Measurements from ENCODE around the gene DPP4.

The DPP4 gene

DNA sequence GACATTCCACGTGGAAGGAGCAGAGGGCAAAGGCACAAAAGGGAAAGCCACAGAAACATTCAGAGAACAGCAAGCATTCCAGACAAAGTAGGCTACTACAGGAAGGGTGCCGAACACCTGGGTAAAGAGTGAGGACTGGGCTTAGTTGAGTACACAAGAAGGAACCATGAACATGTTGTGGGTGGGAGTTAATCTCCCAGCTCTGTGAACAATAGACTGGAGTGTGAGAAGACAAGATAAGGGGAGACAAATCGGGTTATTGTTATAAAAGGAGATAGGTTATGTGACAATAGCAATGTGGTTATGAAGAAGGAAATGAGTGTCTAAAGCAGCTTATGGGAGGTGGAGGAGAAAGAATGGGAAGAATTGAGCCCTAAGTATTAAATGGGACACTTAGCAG, 70.0 kb downstream of the DPP4 start:
- H3K27ac ChIP-seq (ENCODE audit: extremely low read depth, low read depth, low read length): no peak overlapping the region
- no peak overlapping the region for H3K4me3 ChIP-seq (ENCODE audit: low read depth, low read length)
- no peaks in the 10 kb centered on the region for H3K9me3 ChIP-seq (ENCODE audit: control insufficient read depth, insufficient read depth, low read depth, low read length)
- ChIA-PET CTCF (interaction anchor here (0.5 to 2.0 kb wide), 4 partner anchors 12 to 118 kb away, joined by 3 to 6 read pairs (median 3); no protein-coding TSS in a partner anchor), POLR2A (no interaction called here)
- H3K4me1 ChIP-seq (ENCODE audit: control insufficient read depth, insufficient read depth, low read length): no peaks in the 10 kb centered on the region
- TF ChIP-seq, protein P1, sequence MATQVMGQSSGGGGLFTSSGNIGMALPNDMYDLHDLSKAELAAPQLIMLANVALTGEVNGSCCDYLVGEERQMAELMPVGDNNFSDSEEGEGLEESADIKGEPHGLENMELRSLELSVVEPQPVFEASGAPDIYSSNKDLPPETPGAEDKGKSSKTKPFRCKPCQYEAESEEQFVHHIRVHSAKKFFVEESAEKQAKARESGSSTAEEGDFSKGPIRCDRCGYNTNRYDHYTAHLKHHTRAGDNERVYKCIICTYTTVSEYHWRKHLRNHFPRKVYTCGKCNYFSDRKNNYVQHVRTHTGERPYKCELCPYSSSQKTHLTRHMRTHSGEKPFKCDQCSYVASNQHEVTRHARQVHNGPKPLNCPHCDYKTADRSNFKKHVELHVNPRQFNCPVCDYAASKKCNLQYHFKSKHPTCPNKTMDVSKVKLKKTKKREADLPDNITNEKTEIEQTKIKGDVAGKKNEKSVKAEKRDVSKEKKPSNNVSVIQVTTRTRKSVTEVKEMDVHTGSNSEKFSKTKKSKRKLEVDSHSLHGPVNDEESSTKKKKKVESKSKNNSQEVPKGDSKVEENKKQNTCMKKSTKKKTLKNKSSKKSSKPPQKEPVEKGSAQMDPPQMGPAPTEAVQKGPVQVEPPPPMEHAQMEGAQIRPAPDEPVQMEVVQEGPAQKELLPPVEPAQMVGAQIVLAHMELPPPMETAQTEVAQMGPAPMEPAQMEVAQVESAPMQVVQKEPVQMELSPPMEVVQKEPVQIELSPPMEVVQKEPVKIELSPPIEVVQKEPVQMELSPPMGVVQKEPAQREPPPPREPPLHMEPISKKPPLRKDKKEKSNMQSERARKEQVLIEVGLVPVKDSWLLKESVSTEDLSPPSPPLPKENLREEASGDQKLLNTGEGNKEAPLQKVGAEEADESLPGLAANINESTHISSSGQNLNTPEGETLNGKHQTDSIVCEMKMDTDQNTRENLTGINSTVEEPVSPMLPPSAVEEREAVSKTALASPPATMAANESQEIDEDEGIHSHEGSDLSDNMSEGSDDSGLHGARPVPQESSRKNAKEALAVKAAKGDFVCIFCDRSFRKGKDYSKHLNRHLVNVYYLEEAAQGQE (tag by site-specific recombination; IDR thresholded peaks at IDR 0.05): no peak
- TF ChIP-seq SETDB1 (IDR thresholded peaks at IDR 0.05; ENCODE audit: insufficient read length, low read length) (no peak), ZNF747 (tag by site-specific recombination; IDR thresholded peaks at IDR 0.05) (no peak), ZSCAN30 (tag by site-specific recombination; IDR thresholded peaks at IDR 0.05) (no peak), ZNF426 (tag by site-specific recombination; IDR thresholded peaks at IDR 0.05) (no peak), ZNF777 (tag by site-specific recombination; IDR thresholded peaks at IDR 0.05; ENCODE audit: borderline replicate concordance) (no peak), YY2 (tag by site-specific recombination; IDR thresholded peaks at IDR 0.05) (no peak), ZNF837 (tag by site-specific recombination; IDR thresholded peaks at IDR 0.05) (no peak), KLF1 (tag by site-specific recombination; IDR thresholded peaks at IDR 0.05) (no peak), ZNF624 (tag by site-specific recombination; IDR thresholded peaks at IDR 0.05) (no peak), ZNF549 (tag by site-specific recombination; IDR thresholded peaks at IDR 0.05) (no peak), ZNF560 (tag by site-specific recombination; IDR thresholded peaks at IDR 0.05; ENCODE audit: borderline replicate concordance) (no peak), ZNF341 (tag by site-specific recombination; IDR thresholded peaks at IDR 0.05; ENCODE audit: low read depth) (no peak), ZIC2 (tag by site-specific recombination; IDR thresholded peaks at IDR 0.05) (no peak), MZF1 (tag by site-specific recombination; IDR thresholded peaks at IDR 0.05; ENCODE audit: borderline replicate concordance) (no peak)
- TF ChIP-seq, protein P2, sequence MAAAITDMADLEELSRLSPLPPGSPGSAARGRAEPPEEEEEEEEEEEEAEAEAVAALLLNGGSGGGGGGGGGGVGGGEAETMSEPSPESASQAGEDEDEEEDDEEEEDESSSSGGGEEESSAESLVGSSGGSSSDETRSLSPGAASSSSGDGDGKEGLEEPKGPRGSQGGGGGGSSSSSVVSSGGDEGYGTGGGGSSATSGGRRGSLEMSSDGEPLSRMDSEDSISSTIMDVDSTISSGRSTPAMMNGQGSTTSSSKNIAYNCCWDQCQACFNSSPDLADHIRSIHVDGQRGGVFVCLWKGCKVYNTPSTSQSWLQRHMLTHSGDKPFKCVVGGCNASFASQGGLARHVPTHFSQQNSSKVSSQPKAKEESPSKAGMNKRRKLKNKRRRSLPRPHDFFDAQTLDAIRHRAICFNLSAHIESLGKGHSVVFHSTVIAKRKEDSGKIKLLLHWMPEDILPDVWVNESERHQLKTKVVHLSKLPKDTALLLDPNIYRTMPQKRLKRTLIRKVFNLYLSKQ (tag by site-specific recombination; IDR thresholded peaks at IDR 0.05; ENCODE audit: borderline replicate concordance): no peak
- TF ChIP-seq, protein P3, sequence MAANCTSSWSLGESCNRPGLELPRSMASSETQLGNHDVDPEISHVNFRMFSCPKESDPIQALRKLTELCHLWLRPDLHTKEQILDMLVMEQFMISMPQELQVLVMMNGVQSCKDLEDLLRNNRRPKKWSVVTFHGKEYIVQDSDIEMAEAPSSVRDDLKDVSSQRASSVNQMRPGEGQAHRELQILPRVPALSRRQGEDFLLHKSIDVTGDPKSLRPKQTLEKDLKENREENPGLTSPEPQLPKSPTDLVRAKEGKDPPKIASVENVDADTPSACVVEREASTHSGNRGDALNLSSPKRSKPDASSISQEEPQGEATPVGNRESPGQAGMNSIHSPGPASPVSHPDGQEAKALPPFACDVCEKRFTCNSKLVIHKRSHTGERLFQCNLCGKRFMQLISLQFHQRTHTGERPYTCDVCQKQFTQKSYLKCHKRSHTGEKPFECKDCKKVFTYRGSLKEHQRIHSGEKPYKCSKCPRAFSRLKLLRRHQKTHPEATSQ (tag by site-specific recombination; IDR thresholded peaks at IDR 0.05): no peak
- TF ChIP-seq, protein P4, sequence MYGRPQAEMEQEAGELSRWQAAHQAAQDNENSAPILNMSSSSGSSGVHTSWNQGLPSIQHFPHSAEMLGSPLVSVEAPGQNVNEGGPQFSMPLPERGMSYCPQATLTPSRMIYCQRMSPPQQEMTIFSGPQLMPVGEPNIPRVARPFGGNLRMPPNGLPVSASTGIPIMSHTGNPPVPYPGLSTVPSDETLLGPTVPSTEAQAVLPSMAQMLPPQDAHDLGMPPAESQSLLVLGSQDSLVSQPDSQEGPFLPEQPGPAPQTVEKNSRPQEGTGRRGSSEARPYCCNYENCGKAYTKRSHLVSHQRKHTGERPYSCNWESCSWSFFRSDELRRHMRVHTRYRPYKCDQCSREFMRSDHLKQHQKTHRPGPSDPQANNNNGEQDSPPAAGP (tag by site-specific recombination; IDR thresholded peaks at IDR 0.05): no peak
- no peaks in the 10 kb centered on the region for H3K36me3 ChIP-seq (ENCODE audit: control insufficient read depth in 2 of 2, insufficient read depth in 1 of 2, low read length in 2 of 2)

DNA sequence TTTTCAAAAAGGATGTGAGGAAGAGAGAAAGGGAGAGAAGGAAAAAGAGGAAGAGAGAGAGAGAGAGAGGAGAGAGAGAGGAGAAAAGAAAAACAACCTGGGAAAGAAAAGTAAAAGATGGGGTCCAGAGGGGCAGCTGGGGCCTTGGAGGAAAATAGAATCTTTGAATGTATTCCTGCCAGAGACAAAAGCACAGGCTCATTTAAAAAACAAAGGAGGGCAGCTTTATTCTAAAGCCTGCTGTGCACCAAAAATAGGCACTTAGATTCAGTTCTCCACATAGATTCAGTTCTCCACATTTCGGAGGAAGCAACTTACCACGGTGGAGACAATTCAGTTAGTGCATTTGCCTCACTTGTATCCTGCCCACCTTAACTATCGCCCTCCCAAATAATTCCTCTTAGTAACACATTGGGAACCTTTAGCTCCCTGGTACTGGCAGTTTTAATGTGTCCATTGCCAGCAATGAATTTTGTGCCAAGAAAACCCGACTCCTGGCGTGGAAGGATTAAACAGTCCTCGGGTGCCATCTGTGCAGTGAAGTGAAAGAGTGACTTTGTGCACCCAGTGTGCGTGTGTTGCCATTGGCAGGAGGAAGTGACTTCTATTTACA, 71.3 kb downstream of the DPP4 start:
- POLR2A ChIA-PET: no interaction called here
- no peak overlapping the region for H3K27ac ChIP-seq (ENCODE audit: extremely low read depth, low read depth, low read length)
- CTCF ChIA-PET: no interaction called here
- no peak for TF ChIP-seq GLI2 (tag by site-specific recombination; IDR thresholded peaks at IDR 0.05; ENCODE audit: borderline replicate concordance, low read depth)
- no peak for TF ChIP-seq ZNF248 (tag by site-specific recombination; IDR thresholded peaks at IDR 0.05)
- TF ChIP-seq KLF10 (tag by site-specific recombination; IDR thresholded peaks at IDR 0.05): no peak
- no peak for TF ChIP-seq ZNF175 (tag by site-specific recombination; IDR thresholded peaks at IDR 0.05)
- TF ChIP-seq ZNF768 (tag by site-specific recombination; IDR thresholded peaks at IDR 0.05): no peak
- TF ChIP-seq, protein P5, sequence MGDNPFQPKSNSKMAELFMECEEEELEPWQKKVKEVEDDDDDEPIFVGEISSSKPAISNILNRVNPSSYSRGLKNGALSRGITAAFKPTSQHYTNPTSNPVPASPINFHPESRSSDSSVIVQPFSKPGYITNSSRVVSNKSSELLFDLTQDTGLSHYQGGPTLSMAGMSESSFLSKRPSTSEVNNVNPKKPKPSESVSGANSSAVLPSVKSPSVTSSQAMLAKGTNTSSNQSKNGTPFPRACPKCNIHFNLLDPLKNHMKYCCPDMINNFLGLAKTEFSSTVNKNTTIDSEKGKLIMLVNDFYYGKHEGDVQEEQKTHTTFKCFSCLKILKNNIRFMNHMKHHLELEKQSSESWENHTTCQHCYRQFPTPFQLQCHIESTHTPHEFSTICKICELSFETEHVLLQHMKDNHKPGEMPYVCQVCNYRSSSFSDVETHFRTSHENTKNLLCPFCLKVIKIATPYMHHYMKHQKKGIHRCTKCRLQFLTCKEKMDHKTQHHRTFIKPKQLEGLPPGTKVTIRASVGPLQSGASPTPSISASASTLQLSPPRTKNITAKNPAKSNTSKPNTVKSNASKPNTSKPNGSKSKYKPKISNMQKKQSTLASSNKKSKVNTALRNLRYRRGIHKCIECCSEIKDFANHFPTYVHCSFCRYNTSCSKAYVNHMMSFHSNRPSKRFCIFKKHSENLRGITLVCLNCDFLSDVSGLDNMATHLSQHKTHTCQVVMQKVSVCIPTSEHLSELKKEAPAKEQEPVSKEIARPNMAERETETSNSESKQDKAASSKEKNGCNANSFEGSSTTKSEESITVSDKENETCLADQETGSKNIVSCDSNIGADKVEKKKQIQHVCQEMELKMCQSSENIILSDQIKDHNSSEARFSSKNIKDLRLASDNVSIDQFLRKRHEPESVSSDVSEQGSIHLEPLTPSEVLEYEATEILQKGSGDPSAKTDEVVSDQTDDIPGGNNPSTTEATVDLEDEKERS (tag by site-specific recombination; IDR thresholded peaks at IDR 0.05): no peak

More for the DNA sequence above, 71.3 kb downstream of the DPP4 start:
- Histone ChIP-seq H3K9me3 (ENCODE audit: control insufficient read depth, insufficient read depth, low read depth, low read length) (no peaks in the 10 kb centered on the region), H3K4me1 (ENCODE audit: control insufficient read depth, insufficient read depth, low read length) (no peaks in the 10 kb centered on the region), H3K36me3 (ENCODE audit: control insufficient read depth in 2 of 2, insufficient read depth in 1 of 2, low read length in 2 of 2) (no peaks in the 10 kb centered on the region), H3K4me3 (ENCODE audit: low read depth, low read length) (no peak overlapping the region)

Data from HEK293 (cell line).